COR-L47 (cell line): ENCODE results near the gene PIPOX.
"Not testable (repeated sequence)": the region's sequence is repeated elsewhere in the genome, so short reads cannot be mapped to it uniquely, and the experiment has no call there.

Experiments used
- DNase-seq: peaks from one replicate; lab custom pipeline; 2025; lab: John Stamatoyannopoulos, UW

The PIPOX gene

GRCh38 chr17:29076722-29077121 is 33.8 kb downstream of the PIPOX start:
- DNase-seq: no peak

GRCh38 chr17:29077320-29077719 is 34.4 kb downstream of the PIPOX start:
- DNase-seq: no peak

- peak; percentile 92 for DNase-seq
Observed at GRCh38 chr17:29078183-29079045, 35.5 kb downstream of the PIPOX start.

- DNase-seq: no peak
Observed at GRCh38 chr17:29079433-29079832, 36.5 kb downstream of the PIPOX start.

GRCh38 chr17:29079887-29080286 is 36.9 kb downstream of the PIPOX start:
- no peak for DNase-seq

- no peak for DNase-seq
Observed at GRCh38 chr17:29080323-29080722, 37.4 kb downstream of the PIPOX start.

- no peak for DNase-seq
Observed at GRCh38 chr17:29080965-29081364, 38.0 kb downstream of the PIPOX start.

GRCh38 chr17:29084541-29085146 is 41.7 kb downstream of the PIPOX start:
- peak; percentile 98 for DNase-seq

GRCh38 chr17:29085223-29085622 is 42.3 kb downstream of the PIPOX start:
- peak; percentile 48 for DNase-seq

GRCh38 chr17:29086628-29087332 is 43.8 kb downstream of the PIPOX start:
- DNase-seq: peak; percentile 16

GRCh38 chr17:29088782-29089181 is 45.8 kb downstream of the PIPOX start:
- not testable (repeated sequence) for DNase-seq

- DNase-seq: no peak
Observed at GRCh38 chr17:29089601-29090044, 46.7 kb downstream of the PIPOX start.

GRCh38 chr17:29090108-29090507 is 47.2 kb downstream of the PIPOX start:
- no peak for DNase-seq

- peak; percentile 19 for DNase-seq
Observed at GRCh38 chr17:29090750-29091605, 48.0 kb downstream of the PIPOX start.

GRCh38 chr17:29091606-29092289 is 48.8 kb downstream of the PIPOX start:
- DNase-seq: peak; percentile 85

GRCh38 chr17:29093090-29093871 is 50.3 kb downstream of the PIPOX start:
- no peak for DNase-seq

GRCh38 chr17:29094101-29094708 is 51.3 kb downstream of the PIPOX start:
- no peak for DNase-seq

- DNase-seq: no peak
Observed at GRCh38 chr17:29095439-29095838, 52.5 kb downstream of the PIPOX start.

- DNase-seq: peak; percentile 95
Observed at GRCh38 chr17:29096094-29096493, 53.2 kb downstream of the PIPOX start.

GRCh38 chr17:29099527-29099926 is 56.6 kb downstream of the PIPOX start:
- DNase-seq: no peak
